Prostate gland (tissue), 2 donors: ENCODE measurements around the gene PRR5L. TPM values are rescaled to one million over a fixed set of nuclear protein-coding genes. Genes with fewer than 3 reads are reported as not detected.

Experiments
- DNase-seq: peaks from one replicate; pipeline ENCODE4 v3.0.0-alpha.2; 2019; ENCODE audit warnings: low spot score
- H3K27ac ChIP-seq, 2 donors: fragments of 200-600 bp; sonication (generic); 2 replicates each; pipeline ENCODE4 v1.5.1; 2017 to 2019
- H3K27me3 ChIP-seq: fragments of 200-600 bp; sonication (generic); replicated peaks from 2 replicates; pipeline ENCODE4 v1.5.1; 2019; ENCODE audit not compliant: insufficient read depth
- H3K36me3 ChIP-seq, 2 donors: fragments of 200-600 bp; sonication (generic); 1 replicate in 1 of 2; 2 replicates in 1 of 2; pipeline versions ENCODE4 v1.5.1 to v1.8.1; 2017 to 2019
- H3K4me1 ChIP-seq: fragments of 200-600 bp; sonication (generic); replicated peaks from 2 replicates; pipeline ENCODE4 v1.5.1; 2019
- H3K4me3 ChIP-seq, 2 donors: fragments of 200-600 bp; sonication (generic); 2 replicates each; pipeline ENCODE4 v1.5.1; 2017 to 2019
- H3K9me3 ChIP-seq: fragments of 200-600 bp; sonication (generic); 2 replicates; pipeline ENCODE4 v1.5.1; 2017
- POLR2A ChIP-seq: fragments of 450-650 bp; IDR thresholded peaks from one replicate; pipeline ENCODE4 v1.6.1; 2016; ENCODE audit warnings: antibody characterized with exemption, mild to moderate bottlenecking
- POLR2AphosphoS5 ChIP-seq: sonication (generic); formaldehyde crosslinking; IDR thresholded peaks from one replicate; pipeline ENCODE4 v1.6.1; 2017; ENCODE audit warnings: antibody characterized with exemption
- WGBS: methylation state at CpG from one replicate; pipeline ENCODE4 v1.1.5; 2018; 5-methylcytosine and 5-hydroxymethylcytosine counted together
- intact Hi-C: fragments of 100-400 bp; cut with DNase I; formaldehyde crosslinking; loops from one replicate; pipeline ENCODE4 v1.14.2; 2022
- total RNA-seq, 2 donors: library from RNA; depleted of rRNA; stranded (reverse); fragments of >200 nt; gene quantifications; one replicate each; pipeline ENCODE4 v1.1.0, GENCODE V29; 2016
- TF ChIP-seq, protein P1 (sequence below), 4 experiments: fragments of 200-600 bp in 2 of 4; fragments of 450-650 bp in 2 of 4; sonication (generic) in 2 of 4; IDR thresholded peaks; 1 replicate in 3 of 4; 2 replicates in 1 of 4; pipeline ENCODE4 v1.5.1; 2016 to 2019; ENCODE audit warnings: antibody characterized with exemption in 4 of 4, mild to moderate bottlenecking in 2 of 4, moderate library complexity in 2 of 4

The PRR5L gene
- total RNA-seq, 2 donors from 2014 or later: 4.0 to 10.1 TPM

DNA sequence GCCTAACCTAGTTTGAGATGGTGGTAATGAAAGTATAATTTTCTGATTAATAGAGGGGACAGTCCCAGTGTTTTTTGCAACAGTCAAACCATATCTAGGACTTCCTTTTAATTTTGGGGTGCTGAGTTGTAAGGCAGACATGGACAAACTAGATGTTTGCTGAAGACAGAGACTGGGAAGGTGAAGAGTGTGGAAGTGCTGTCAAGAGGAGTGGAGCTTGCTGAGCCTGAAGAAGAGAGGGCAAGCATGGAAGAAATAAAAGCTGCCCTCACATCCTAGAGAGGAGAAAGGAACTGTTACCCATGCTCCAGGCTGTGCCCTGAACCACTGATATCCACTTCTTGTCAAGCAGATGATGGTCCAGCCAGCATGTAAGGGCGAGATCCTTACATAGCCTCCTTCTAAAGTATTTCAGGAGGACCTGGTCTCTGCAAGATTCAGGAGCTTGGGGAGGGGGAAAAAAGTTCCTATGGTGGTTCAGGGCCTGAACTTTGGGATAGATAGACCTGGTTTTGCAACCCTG, 51.4 kb downstream of the PRR5L start:
- H3K27me3 ChIP-seq: no peaks in the 10 kb centered on the region
- WGBS: 96% methylated on average over 1 of the region's 1 CpG
- H3K4me3 ChIP-seq: no peak overlapping the region
- no peaks in the 10 kb centered on the region for H3K9me3 ChIP-seq
- H3K4me1 ChIP-seq: no peaks in the 10 kb centered on the region
- H3K27ac ChIP-seq: no peak overlapping the region
- intact Hi-C loops: no loop called here
- no peak for TF ChIP-seq POLR2AphosphoS5
- TF ChIP-seq, protein P1, sequence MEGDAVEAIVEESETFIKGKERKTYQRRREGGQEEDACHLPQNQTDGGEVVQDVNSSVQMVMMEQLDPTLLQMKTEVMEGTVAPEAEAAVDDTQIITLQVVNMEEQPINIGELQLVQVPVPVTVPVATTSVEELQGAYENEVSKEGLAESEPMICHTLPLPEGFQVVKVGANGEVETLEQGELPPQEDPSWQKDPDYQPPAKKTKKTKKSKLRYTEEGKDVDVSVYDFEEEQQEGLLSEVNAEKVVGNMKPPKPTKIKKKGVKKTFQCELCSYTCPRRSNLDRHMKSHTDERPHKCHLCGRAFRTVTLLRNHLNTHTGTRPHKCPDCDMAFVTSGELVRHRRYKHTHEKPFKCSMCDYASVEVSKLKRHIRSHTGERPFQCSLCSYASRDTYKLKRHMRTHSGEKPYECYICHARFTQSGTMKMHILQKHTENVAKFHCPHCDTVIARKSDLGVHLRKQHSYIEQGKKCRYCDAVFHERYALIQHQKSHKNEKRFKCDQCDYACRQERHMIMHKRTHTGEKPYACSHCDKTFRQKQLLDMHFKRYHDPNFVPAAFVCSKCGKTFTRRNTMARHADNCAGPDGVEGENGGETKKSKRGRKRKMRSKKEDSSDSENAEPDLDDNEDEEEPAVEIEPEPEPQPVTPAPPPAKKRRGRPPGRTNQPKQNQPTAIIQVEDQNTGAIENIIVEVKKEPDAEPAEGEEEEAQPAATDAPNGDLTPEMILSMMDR (IDR thresholded peaks at IDR 0.05): no peak
- no peak for TF ChIP-seq POLR2A
- H3K36me3 ChIP-seq: no peaks in the 10 kb centered on the region
- DNase-seq: no peak

- Histone ChIP-seq H3K36me3 (no peaks in the 10 kb centered on the region), H3K9me3 (no peaks in the 10 kb centered on the region), H3K4me1 (no peaks in the 10 kb centered on the region), H3K4me3 (no peak overlapping the region), H3K27me3 (no peaks in the 10 kb centered on the region), H3K27ac (no peak overlapping the region)
- intact Hi-C loops: no loop called here
- no peak for TF ChIP-seq POLR2A
- TF ChIP-seq, protein P1 (IDR thresholded peaks at IDR 0.05): no peak
- TF ChIP-seq POLR2AphosphoS5: no peak
- WGBS: 67% methylated on average over 8 of the region's 8 CpGs
- DNase-seq: no peak
These were observed 53.5 kb downstream of the PRR5L start for GRCh38 chr11:36349351-36350136.

DNA sequence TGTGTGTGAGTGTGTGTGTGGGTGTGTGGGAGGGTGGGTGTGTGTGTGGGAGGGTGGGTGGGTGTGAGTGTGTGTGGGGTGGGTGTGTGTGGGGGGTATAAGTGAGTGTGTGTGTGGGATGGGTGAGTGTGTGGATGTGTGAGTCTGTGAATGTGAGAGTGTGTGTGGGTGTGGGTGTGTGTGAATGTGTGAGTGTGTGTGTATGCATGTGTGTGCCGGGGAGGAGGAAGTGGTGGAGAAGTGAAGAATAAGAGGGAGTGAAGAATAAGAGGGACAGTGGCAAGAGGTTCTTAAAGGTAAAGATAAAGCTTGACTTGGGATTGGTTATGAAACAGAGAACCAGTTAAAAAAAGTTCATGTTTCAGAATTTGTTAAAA, 54.0 kb downstream of the PRR5L start:
- WGBS: 88% methylated on average over 1 of the region's 1 CpG
- no peaks in the 10 kb centered on the region for H3K36me3 ChIP-seq
- H3K27me3 ChIP-seq: no peaks in the 10 kb centered on the region
- TF ChIP-seq POLR2A (no peak), POLR2AphosphoS5 (no peak)
- TF ChIP-seq, protein P1 (IDR thresholded peaks at IDR 0.05): no peak
- no peak overlapping the region for H3K4me3 ChIP-seq
- no peaks in the 10 kb centered on the region for H3K9me3 ChIP-seq
- no peak overlapping the region for H3K27ac ChIP-seq
- DNase-seq: no peak
- no peaks in the 10 kb centered on the region for H3K4me1 ChIP-seq
- intact Hi-C loops: no loop called here

GRCh38 chr11:36352922-36353321, 56.8 kb downstream of the PRR5L start:
- TF ChIP-seq POLR2AphosphoS5 (no peak), POLR2A (no peak)
- TF ChIP-seq, protein P1 (IDR thresholded peaks at IDR 0.05): no peak
- H3K9me3 ChIP-seq: no peaks in the 10 kb centered on the region
- no peaks in the 10 kb centered on the region for H3K36me3 ChIP-seq
- H3K4me3 ChIP-seq: no peak overlapping the region
- intact Hi-C loops: no loop called here
- WGBS: 86% methylated on average over 3 of the region's 3 CpGs
- no peaks in the 10 kb centered on the region for H3K27me3 ChIP-seq
- no peak for DNase-seq
- H3K4me1 ChIP-seq: no peaks in the 10 kb centered on the region
- H3K27ac ChIP-seq: no peak overlapping the region
